ENCODE results near the gene DNAJB6. TPM values are rescaled to one million over a fixed set of nuclear protein-coding genes. Genes with fewer than 3 reads are reported as not detected.
A peak's percentile ranks its signal among the peaks of the same experiment; 100 is the strongest.

The DNAJB6 gene
- total and polyA plus RNA-seq, 2 of the 4 experiments (the other 2 are of a cell fraction): 93.4 to 165 TPM

GRCh38 chr7:157392256-157393037, 55.6 kb downstream of the DNAJB6 start:
- no peak for DNase-seq
- peaks cover 56 to 92% of the 10 kb centered on the region in 2 experiments for H3K79me1 ChIP-seq (ENCODE audit: low read depth in 1 of 2, low read length in 2 of 2)
- H3K9me1 ChIP-seq (ENCODE audit: insufficient read depth, low read length): peaks cover 34% of the 10 kb centered on the region
- H2BK20ac ChIP-seq (ENCODE audit: low read depth, low read length): no peak overlapping the region
- peaks cover 34% of the 10 kb centered on the region for H3K36me3 ChIP-seq (ENCODE audit: control insufficient read depth, insufficient read depth, low read length)
- H4K5ac ChIP-seq (ENCODE audit: low read depth, low read length): no peak overlapping the region
- POLR2A ChIA-PET (ENCODE audit: unreplicated experiment): no interaction called here
- H3K27ac ChIP-seq (ENCODE audit: insufficient read depth, low read length): no peak overlapping the region
- intact Hi-C loops (cut with micrococcal nuclease): no loop called here
- H2AK5ac ChIP-seq (ENCODE audit: low read depth, low read length): no peak overlapping the region
- in situ Hi-C loops (cut with MboI; ENCODE audit: low sequenced_read_pairs): loop anchor here (25.0 kb wide), 1 partner anchor 430 kb away; no protein-coding TSS in a partner anchor
- H2BK5ac ChIP-seq (ENCODE audit: low read depth, low read length, poor library complexity, severe bottlenecking): no peak overlapping the region
- peak overlapping the region; percentile 39 for H2AK9ac ChIP-seq (replicated peaks; ENCODE audit: low read depth, low read length, poor library complexity)
- H3K4me2 ChIP-seq (ENCODE audit: low read depth, low read length): no peak overlapping the region
- ATAC-seq (ENCODE audit: low read depth): no peak
- dilution Hi-C loops (cut with HindIII; ENCODE audit: low sequenced_read_pairs, unreplicated experiment): no loop called here
- H3K14ac ChIP-seq (replicated peaks; ENCODE audit: low read depth, low read length): no peak overlapping the region
- peak overlapping the region; percentile 52 for H3K23ac ChIP-seq (ENCODE audit: low read depth, low read length)
- CTCF ChIA-PET: no interaction called here
- no peaks in the 10 kb centered on the region for H3K27me3 ChIP-seq (ENCODE audit: control insufficient read depth, insufficient read depth, low read length)
- no peak overlapping the region for H3K4ac ChIP-seq (ENCODE audit: low read depth, low read length)
- no peak overlapping the region for H2BK15ac ChIP-seq (ENCODE audit: low read depth, low read length)
- H3K4me1 ChIP-seq (ENCODE audit: control insufficient read depth, insufficient read depth, low read length): peaks cover 3% of the 10 kb centered on the region
- H4K8ac ChIP-seq (ENCODE audit: low read depth in 2 of 2, low read length in 2 of 2): no peak overlapping the region; a peak in 1 of 4 replicates
- BruUV-seq (replicated peaks): no TSS peak
- H3K56ac ChIP-seq (ENCODE audit: extremely low read depth, insufficient read depth, low read length): no peak overlapping the region
- H3K9me3 ChIP-seq (ENCODE audit: control insufficient read depth, insufficient read depth, low read length): no peaks in the 10 kb centered on the region
- H2BK120ac ChIP-seq (ENCODE audit: low read depth, low read length): no peak overlapping the region
- H3K9ac ChIP-seq (ENCODE audit: low read depth, low read length): no peak overlapping the region
- H2AFZ ChIP-seq (replicated peaks; ENCODE audit: low read length, poor library complexity): no peak overlapping the region
- no peak overlapping the region for H4K91ac ChIP-seq (ENCODE audit: insufficient read depth, low read depth, low read length)
- H4K20me1 ChIP-seq (ENCODE audit: insufficient read depth, low read length): peaks cover 57% of the 10 kb centered on the region
- H3K4me3 ChIP-seq (ENCODE audit: insufficient read depth, low read depth, low read length): no peak overlapping the region
- WGBS, 2 experiments (ENCODE audit: extremely low coverage in 2 of 2, insufficient read length in 1 of 2): 98% methylated on average over 10 of the region's 20 CpGs; no CpG with 5 or more reads in 1 of the 2 experiments
- no peak overlapping the region for H3K18ac ChIP-seq (ENCODE audit: low read depth, low read length)
- TF ChIP-seq, protein P1, sequence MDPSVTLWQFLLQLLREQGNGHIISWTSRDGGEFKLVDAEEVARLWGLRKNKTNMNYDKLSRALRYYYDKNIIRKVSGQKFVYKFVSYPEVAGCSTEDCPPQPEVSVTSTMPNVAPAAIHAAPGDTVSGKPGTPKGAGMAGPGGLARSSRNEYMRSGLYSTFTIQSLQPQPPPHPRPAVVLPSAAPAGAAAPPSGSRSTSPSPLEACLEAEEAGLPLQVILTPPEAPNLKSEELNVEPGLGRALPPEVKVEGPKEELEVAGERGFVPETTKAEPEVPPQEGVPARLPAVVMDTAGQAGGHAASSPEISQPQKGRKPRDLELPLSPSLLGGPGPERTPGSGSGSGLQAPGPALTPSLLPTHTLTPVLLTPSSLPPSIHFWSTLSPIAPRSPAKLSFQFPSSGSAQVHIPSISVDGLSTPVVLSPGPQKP (IDR thresholded peaks at IDR 0.05; ENCODE audit: borderline replicate concordance, low read depth, low read length): no peak
- TF ChIP-seq, protein P2, sequence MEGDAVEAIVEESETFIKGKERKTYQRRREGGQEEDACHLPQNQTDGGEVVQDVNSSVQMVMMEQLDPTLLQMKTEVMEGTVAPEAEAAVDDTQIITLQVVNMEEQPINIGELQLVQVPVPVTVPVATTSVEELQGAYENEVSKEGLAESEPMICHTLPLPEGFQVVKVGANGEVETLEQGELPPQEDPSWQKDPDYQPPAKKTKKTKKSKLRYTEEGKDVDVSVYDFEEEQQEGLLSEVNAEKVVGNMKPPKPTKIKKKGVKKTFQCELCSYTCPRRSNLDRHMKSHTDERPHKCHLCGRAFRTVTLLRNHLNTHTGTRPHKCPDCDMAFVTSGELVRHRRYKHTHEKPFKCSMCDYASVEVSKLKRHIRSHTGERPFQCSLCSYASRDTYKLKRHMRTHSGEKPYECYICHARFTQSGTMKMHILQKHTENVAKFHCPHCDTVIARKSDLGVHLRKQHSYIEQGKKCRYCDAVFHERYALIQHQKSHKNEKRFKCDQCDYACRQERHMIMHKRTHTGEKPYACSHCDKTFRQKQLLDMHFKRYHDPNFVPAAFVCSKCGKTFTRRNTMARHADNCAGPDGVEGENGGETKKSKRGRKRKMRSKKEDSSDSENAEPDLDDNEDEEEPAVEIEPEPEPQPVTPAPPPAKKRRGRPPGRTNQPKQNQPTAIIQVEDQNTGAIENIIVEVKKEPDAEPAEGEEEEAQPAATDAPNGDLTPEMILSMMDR (conservative IDR thresholded peaks at IDR 0.05; ENCODE audit: low read depth, low read length): no peak
- TF ChIP-seq RAD21 (IDR thresholded peaks at IDR 0.05; ENCODE audit: low read length) (no peak), MXI1 (IDR thresholded peaks at IDR 0.05; ENCODE audit: borderline replicate concordance, low read depth, low read length) (no peak), RCOR1 (IDR thresholded peaks at IDR 0.05; ENCODE audit: insufficient replicate concordance, low read length) (no peak), USF2 (IDR thresholded peaks at IDR 0.05; ENCODE audit: low read depth, low read length) (no peak), NFE2L2 (IDR thresholded peaks at IDR 0.05; ENCODE audit: low read depth, low read length) (no peak), CHD1 (IDR thresholded peaks at IDR 0.05; ENCODE audit: low read depth, low read length) (no peak), RFX5 (IDR thresholded peaks at IDR 0.05; ENCODE audit: low read depth, low read length) (no peak), MAZ (IDR thresholded peaks at IDR 0.05; ENCODE audit: borderline replicate concordance, low read depth, low read length) (no peak), POLR2A (IDR thresholded peaks at IDR 0.05; ENCODE audit: low read depth, low read length) (no peak), MAFK (IDR thresholded peaks at IDR 0.05; ENCODE audit: low read depth, low read length) (no peak), SMC3 (IDR thresholded peaks at IDR 0.05; ENCODE audit: low read depth, low read length) (no peak), FOS (IDR thresholded peaks at IDR 0.05; ENCODE audit: low read depth, low read length) (no peak), CEBPB (IDR thresholded peaks at IDR 0.05; ENCODE audit: low read depth, low read length) (no peak)

All from IMR-90 (cell line).